ENCODE data around the gene UBE2E1. TPM values are rescaled to one million over a fixed set of nuclear protein-coding genes. Genes with fewer than 3 reads are reported as not detected.
"Not testable (repeated sequence)": the region's sequence is repeated elsewhere in the genome, so short reads cannot be mapped to it uniquely, and the experiment has no call there.

The UBE2E1 gene
- total and polyA plus RNA-seq, 2 donors (not counting 1 experiment from before 2014, with no cell fraction given) = 129 to 174 TPM

GRCh38 chr3:23869977-23870662, 64.4 kb downstream of the UBE2E1 start:
- Histone ChIP-seq H4K20me1 (ENCODE audit: control insufficient read depth, extremely low read depth, insufficient read depth, low read length) (peaks cover 2% of the 10 kb centered on the region), H3K4me1 (ENCODE audit: control insufficient read depth, extremely low read depth, insufficient read depth, low read length) (peaks cover 23% of the 10 kb centered on the region), H3K9ac (ENCODE audit: insufficient read depth, low read length) (no peak overlapping the region), H3K36me3 (ENCODE audit: control insufficient read depth, insufficient read depth, low read length) (no peaks in the 10 kb centered on the region), H3K79me2 (ENCODE audit: control insufficient read depth, insufficient read depth, low read length) (peaks cover 4% of the 10 kb centered on the region), H3K27ac (ENCODE audit: insufficient read depth, low read length) (no peak overlapping the region), H3K9me3 (ENCODE audit: control insufficient read depth, insufficient read depth, low read depth, low read length) (no peaks in the 10 kb centered on the region), H3K4me2 (ENCODE audit: extremely low read depth, insufficient read depth, low read length) (no peak overlapping the region), H2AFZ (ENCODE audit: low read length) (no peak overlapping the region), H3K27me3 (ENCODE audit: control insufficient read depth, insufficient read depth, low read length) (no peaks in the 10 kb centered on the region), H3K4me3 (replicated peaks in 1 of 4; ENCODE audit: control extremely low read depth in 1 of 4, insufficient read depth in 1 of 4, low read depth in 3 of 4, low read length in 4 of 4) (no peak overlapping the region)
- no peak for DNase-seq (ENCODE audit: low read depth in 2 of 2)
- TF ChIP-seq CTCF (conservative IDR thresholded peaks at IDR 0.05 in 1 of 2, IDR thresholded peaks at IDR 0.05 in 1 of 2; ENCODE audit: low read depth in 1 of 2, low read length in 2 of 2) (no peak), EZH2 (IDR thresholded peaks at IDR 0.05; ENCODE audit: low read length, missing control alignments) (no peak)

- H3K27ac ChIP-seq (ENCODE audit: insufficient read depth, low read length); H3K27me3 ChIP-seq (ENCODE audit: control insufficient read depth, insufficient read depth, low read length); H3K36me3 ChIP-seq (ENCODE audit: control insufficient read depth, insufficient read depth, low read length); H3K9ac ChIP-seq (ENCODE audit: insufficient read depth, low read length); H2AFZ ChIP-seq (ENCODE audit: low read length); H4K20me1 ChIP-seq (ENCODE audit: control insufficient read depth, extremely low read depth, insufficient read depth, low read length); H3K79me2 ChIP-seq (ENCODE audit: control insufficient read depth, insufficient read depth, low read length); H3K4me3 ChIP-seq (replicated peaks in 1 of 4; ENCODE audit: control extremely low read depth in 1 of 4, insufficient read depth in 1 of 4, low read depth in 3 of 4, low read length in 4 of 4); H3K4me2 ChIP-seq (ENCODE audit: extremely low read depth, insufficient read depth, low read length); H3K9me3 ChIP-seq (ENCODE audit: control insufficient read depth, insufficient read depth, low read depth, low read length); DNase-seq (ENCODE audit: low read depth in 2 of 2): not testable (repeated sequence)
- peaks cover 21% of the 10 kb centered on the region for H3K4me1 ChIP-seq (ENCODE audit: control insufficient read depth, extremely low read depth, insufficient read depth, low read length)
These were observed 64.9 kb downstream of the UBE2E1 start for GRCh38 chr3:23870663-23871043.

GRCh38 chr3:23871361-23871760, 65.6 kb downstream of the UBE2E1 start:
- H4K20me1 ChIP-seq (ENCODE audit: control insufficient read depth, extremely low read depth, insufficient read depth, low read length); H2AFZ ChIP-seq (ENCODE audit: low read length); H3K4me3 ChIP-seq (replicated peaks in 1 of 4; ENCODE audit: control extremely low read depth in 1 of 4, insufficient read depth in 1 of 4, low read depth in 3 of 4, low read length in 4 of 4): not testable (repeated sequence)

GRCh38 chr3:23872330-23872729, 66.6 kb downstream of the UBE2E1 start:
- peaks cover 5% of the 10 kb centered on the region for H3K79me2 ChIP-seq (ENCODE audit: control insufficient read depth, insufficient read depth, low read length)

More at GRCh38 chr3:23871361-23871760, 65.6 kb downstream of the UBE2E1 start:
- not testable (repeated sequence) for H3K9me3 ChIP-seq (ENCODE audit: control insufficient read depth, insufficient read depth, low read depth, low read length); H3K79me2 ChIP-seq (ENCODE audit: control insufficient read depth, insufficient read depth, low read length); H3K36me3 ChIP-seq (ENCODE audit: control insufficient read depth, insufficient read depth, low read length); H3K4me2 ChIP-seq (ENCODE audit: extremely low read depth, insufficient read depth, low read length); H3K27ac ChIP-seq (ENCODE audit: insufficient read depth, low read length); DNase-seq (ENCODE audit: low read depth in 2 of 2); H3K27me3 ChIP-seq (ENCODE audit: control insufficient read depth, insufficient read depth, low read length); H3K9ac ChIP-seq (ENCODE audit: insufficient read depth, low read length)
- H3K4me1 ChIP-seq (ENCODE audit: control insufficient read depth, extremely low read depth, insufficient read depth, low read length) = peaks cover 15% of the 10 kb centered on the region

More at GRCh38 chr3:23872330-23872729, 66.6 kb downstream of the UBE2E1 start:
- Histone ChIP-seq H3K9me3 (ENCODE audit: control insufficient read depth, insufficient read depth, low read depth, low read length) (no peaks in the 10 kb centered on the region), H3K4me1 (ENCODE audit: control insufficient read depth, extremely low read depth, insufficient read depth, low read length) (peaks cover 23% of the 10 kb centered on the region), H3K27me3 (ENCODE audit: control insufficient read depth, insufficient read depth, low read length) (no peaks in the 10 kb centered on the region), H4K20me1 (ENCODE audit: control insufficient read depth, extremely low read depth, insufficient read depth, low read length) (peaks cover 2% of the 10 kb centered on the region), H3K9ac (ENCODE audit: insufficient read depth, low read length) (no peak overlapping the region), H2AFZ (ENCODE audit: low read length) (no peak overlapping the region), H3K27ac (ENCODE audit: insufficient read depth, low read length) (no peak overlapping the region), H3K36me3 (ENCODE audit: control insufficient read depth, insufficient read depth, low read length) (no peaks in the 10 kb centered on the region), H3K4me3 (replicated peaks in 1 of 4; ENCODE audit: control extremely low read depth in 1 of 4, insufficient read depth in 1 of 4, low read depth in 3 of 4, low read length in 4 of 4) (no peak overlapping the region), H3K4me2 (ENCODE audit: extremely low read depth, insufficient read depth, low read length) (no peak overlapping the region)
- TF ChIP-seq EZH2 (IDR thresholded peaks at IDR 0.05; ENCODE audit: low read length, missing control alignments) (no peak), CTCF (conservative IDR thresholded peaks at IDR 0.05 in 1 of 2, IDR thresholded peaks at IDR 0.05 in 1 of 2; ENCODE audit: low read depth in 1 of 2, low read length in 2 of 2) (no peak)
- no peak for DNase-seq (ENCODE audit: low read depth in 2 of 2)

Measured in fibroblast of lung (primary cell).